Motor neuron (in vitro differentiated cells): ENCODE results near the gene UMOD. TPM values are rescaled to one million over a fixed set of nuclear protein-coding genes. Genes with fewer than 3 reads are reported as not detected.
A peak's percentile ranks its signal among the peaks of the same experiment; 100 is the strongest.

Experiments used
- ATAC-seq, 8 experiments: fragments of 200-7000 bp; cut with Tn5 transposase; replicated peaks in 6 of 8; 2 replicates each; pipeline ENCODE4 v1.8.0; 2021; ENCODE audit warnings: mild to moderate bottlenecking in 8 of 8, moderate library complexity in 8 of 8
- H3K27ac ChIP-seq, 2 donors: fragments of 250-450 bp; sonication (Bioruptor Pico); 2 replicates each; pipeline ENCODE4 v1.9.0; 2021; ENCODE audit warnings: antibody characterized with exemption in 2 of 2, mild to moderate bottlenecking in 2 of 2, moderate library complexity in 1 of 2
- H3K4me1 ChIP-seq, 2 donors: fragments of 250-450 bp; sonication (Bioruptor Pico); replicated peaks in 1 of 2; 2 replicates each; pipeline ENCODE4 v1.6.1; 2021; ENCODE audit warnings: antibody characterized with exemption in 2 of 2, mild to moderate bottlenecking in 2 of 2, moderate library complexity in 1 of 2
- H3K4me3 ChIP-seq, 5 donors: fragments of 250-450 bp; sonication (Bioruptor Pico); 2 replicates each; pipeline ENCODE4 v1.9.0; 2021; ENCODE audit warnings: antibody characterized with exemption in 5 of 5, mild to moderate bottlenecking in 5 of 5, moderate library complexity in 4 of 5
- WGBS, 10 experiments: fragments of 450-650 bp; shearing (Covaris generic); methylation state at CpG; one replicate each; pipeline ENCODE4 v1.0.0; 2022; 5-methylcytosine and 5-hydroxymethylcytosine counted together
- in situ Hi-C, 9 experiments: fragments of 400-800 bp; cut with MboI; loops; one replicate each; pipeline ENCODE4 v1.15.0; 2021; ENCODE audit warnings: low sequenced_read_pairs in 9 of 9, low pct_unique_long_range_greater_than_20kb in 2 of 9; ENCODE audit not compliant: unreplicated experiment in 9 of 9
- total RNA-seq, 8 experiments: library from RNA; unstranded; fragments of 300-600 nt; gene quantifications; 2 replicates each; pipeline versions ENCODE4 v1.2.3 to v1.2.4, GENCODE V29; 2022

UMOD gene
- total RNA-seq, 8 experiments from 2014 or later = not detected

DNA sequence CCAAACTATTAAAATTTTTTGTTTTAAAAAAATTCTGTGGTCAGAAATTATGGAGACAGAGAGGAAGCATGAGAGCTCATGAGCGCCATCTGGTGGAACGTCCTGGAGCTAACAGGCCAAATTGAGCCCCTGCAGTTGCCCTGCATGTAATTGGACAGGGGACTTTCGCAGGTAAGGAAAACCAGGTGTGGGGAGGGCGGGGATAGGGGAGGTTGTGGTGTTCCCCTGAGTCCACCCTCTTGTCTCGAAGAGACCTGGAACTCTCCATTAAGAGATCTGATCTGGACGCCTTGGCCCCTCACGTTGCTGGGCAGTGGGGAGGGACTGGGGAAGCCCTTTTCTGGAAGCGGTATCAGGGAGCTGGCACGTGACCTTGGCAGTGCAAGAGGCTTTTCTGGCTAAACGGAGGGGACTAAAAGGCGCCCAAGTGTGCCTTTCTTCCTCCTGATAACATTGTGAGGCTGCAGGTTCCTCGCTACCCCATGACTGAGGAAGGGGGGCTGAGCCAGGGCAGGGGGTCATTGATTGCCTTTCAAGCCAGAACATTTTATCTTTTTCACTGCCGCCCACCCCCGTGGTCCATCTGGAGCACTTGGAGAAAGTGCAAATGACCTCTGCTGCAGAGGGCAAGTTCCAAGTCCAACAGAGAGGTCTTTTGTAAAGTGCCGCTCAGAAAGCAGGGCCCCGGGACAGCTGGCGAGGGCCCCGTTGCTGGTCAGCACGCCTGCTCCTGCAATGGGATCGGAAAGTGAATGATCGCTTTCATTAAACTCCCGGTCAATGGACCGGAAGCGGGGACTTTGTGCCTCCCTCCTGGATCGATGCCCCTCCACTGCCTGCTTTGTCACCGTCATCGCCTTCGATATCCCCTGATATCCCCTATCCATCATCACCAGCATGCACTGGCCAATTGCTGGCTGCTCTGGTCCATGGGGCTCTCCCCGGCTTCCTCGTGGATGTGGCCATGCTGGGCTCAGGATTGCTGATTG, 33.6 kb upstream of the UMOD start:
- in situ Hi-C loops = loop anchor here (10.0 to 25.0 kb wide), 7 partner anchors 326 to 799 kb away; no protein-coding TSS in a partner anchor
- H3K4me1 ChIP-seq = peaks cover 4 to 11% of the 10 kb centered on the region in 2 donors
- 0 to 32% (median 8%) methylated on average over 3 to 15 of the region's 30 CpGs; no CpG with 5 or more reads in 2 of the 10 experiments for WGBS, 10 experiments
- H3K27ac ChIP-seq = no peak overlapping the region
- peak; percentile 37 to 71 (median 56) for ATAC-seq
- peak overlapping the region in 4 of 5 donors; percentile 1 to 12 (median 10) for H3K4me3 ChIP-seq

DNA sequence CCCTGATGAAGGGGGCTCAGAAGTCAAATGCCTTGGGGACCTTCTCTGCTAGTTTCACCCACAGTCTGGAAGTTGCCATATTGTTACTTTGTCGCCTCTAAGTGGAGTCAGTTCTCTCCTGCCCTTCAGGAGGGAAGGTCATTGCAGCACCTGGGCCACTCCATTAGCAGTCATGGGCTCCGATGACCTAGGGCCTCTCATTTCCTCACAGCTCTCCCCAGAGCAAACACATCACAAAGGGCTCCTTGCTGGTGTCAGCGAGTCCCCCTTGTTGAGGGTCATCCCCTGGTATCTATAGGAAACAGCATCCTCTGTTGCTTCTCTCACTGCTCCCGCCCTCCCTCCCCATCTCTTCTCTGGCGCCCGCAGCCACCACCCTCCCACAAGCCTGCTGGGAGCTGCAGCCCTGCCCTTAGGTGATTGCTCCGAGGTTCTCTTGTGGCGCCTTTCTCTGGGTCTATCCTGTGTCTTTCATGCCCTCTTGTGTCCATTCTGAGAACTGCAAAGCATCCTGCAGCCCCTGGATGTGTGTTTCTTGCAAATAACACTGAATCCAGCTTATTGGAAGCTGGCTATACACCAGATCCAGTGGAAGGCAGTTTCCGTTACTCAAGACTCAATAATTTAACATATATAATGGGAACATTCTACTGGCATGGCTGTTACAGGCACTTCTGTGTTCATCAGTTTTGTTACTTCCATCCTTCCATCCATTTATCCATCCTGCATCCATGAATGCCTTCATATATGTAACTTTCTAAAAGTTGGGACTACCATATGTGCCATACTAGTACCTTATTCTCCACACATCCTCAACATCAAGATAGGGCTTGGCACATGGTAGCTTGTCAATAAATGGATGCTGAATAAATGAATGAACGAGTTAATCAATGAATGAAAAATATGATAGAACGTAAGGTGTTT, 30.9 kb upstream of the UMOD start:
- peaks cover 4 to 11% of the 10 kb centered on the region in 2 donors for H3K4me1 ChIP-seq
- H3K27ac ChIP-seq = no peak overlapping the region
- no peak overlapping the region for H3K4me3 ChIP-seq
- in situ Hi-C loops = loop anchor here (10.0 to 25.0 kb wide), 7 partner anchors 329 to 796 kb away; no protein-coding TSS in a partner anchor
- peak; percentile 92 to 97 (median 94) for ATAC-seq
- 6 to 100% (median 60%) methylated on average over 1 to 4 of the region's 11 CpGs; no CpG with 5 or more reads in 2 of the 10 experiments for WGBS, 10 experiments

DNA sequence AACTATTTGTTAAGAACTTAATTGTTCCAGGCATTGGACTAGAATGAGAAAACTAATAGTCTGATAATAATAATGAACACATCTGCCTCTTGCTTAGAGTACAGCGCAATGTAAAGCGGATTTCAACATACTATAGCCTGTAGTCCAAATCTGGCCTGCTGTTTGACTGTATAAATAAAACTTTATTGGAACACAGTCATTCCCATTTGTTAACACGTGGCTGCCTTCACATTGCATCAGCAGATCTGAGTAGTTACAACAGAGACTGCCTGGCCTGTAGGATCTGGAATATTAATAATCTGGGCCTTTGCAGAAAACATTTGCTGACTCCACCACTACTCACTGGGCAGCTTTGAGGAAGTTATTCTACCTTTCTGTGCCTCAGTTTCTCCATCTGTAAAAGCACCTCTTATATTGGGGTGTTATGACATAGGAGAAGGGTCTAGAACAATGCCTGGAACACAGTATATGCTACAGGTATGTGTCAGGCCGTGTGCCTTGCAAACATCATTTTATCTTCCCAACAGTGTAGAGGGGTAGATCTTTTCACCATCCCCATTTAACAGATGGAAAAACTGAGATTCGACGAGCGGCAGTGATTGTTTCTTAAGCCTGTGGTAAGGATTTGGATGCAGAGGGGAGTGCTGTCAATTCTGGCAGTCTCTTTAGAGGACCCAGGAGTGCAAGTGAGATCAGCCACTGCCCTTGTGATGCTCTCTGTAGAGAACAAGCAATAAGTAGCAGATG, 29.9 kb upstream of the UMOD start:
- in situ Hi-C loops = loop anchor here (10.0 to 25.0 kb wide), 7 partner anchors 330 to 795 kb away; no protein-coding TSS in a partner anchor
- H3K4me1 ChIP-seq = peaks cover 4 to 11% of the 10 kb centered on the region in 2 donors
- H3K27ac ChIP-seq = no peak overlapping the region
- no peak overlapping the region for H3K4me3 ChIP-seq
- 0 to 100% (median 84%) methylated on average over 1 to 4 of the region's 7 CpGs for WGBS, 10 experiments
- ATAC-seq = no peak

DNA sequence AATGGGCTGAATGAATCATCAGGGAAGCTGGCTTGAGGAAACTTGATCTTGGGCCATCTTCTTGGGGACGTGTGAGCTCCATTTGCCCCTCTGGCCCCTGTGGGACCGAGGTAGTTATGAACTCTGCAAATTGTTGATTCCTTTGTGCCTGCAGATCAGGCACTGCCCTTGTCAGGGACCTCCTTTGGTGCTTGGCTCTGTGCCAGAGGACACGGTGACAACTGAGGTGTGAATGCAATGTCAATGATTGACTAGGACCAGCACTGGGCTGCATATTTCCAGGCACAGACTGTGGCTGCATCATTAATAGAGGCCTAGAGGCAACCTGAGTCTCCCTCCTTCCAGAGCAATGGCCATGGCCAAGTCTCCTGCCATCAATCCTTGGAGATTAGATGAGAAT, 28.3 kb upstream of the UMOD start:
- WGBS, 10 experiments = 67% methylated on average over 1 of the region's 3 CpGs; no CpG with 5 or more reads in 9 of the 10 experiments

DNA sequence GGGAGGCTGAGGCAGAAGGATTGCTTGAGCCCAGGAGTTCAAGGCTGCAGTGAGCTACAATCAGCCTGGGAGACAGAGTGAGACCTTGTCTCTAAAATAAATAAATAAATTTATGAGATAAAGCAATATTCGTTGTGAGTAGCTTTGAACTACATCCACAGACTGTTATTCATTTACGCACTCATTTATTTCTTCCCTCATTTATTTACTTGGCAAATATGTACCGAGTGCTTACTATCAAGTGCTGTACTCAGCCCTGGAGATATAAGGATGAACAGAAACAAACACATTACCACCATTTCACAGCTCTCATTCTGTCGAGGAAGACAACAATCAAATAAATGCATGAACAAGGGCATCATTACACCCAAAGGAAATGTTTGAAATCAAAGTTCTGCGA, 24.7 kb upstream of the UMOD start:
- Histone ChIP-seq H3K27ac (no peak overlapping the region), H3K4me1 (no peaks in the 10 kb centered on the region), H3K4me3 (no peak overlapping the region)
- in situ Hi-C loops = loop anchor here in 4 of 9 experiments (25.0 kb wide), 4 partner anchors 335 to 790 kb away; no protein-coding TSS in a partner anchor
- ATAC-seq = no peak
- 10 to 100% (median 70%) methylated on average over 1 to 5 of the region's 5 CpGs for WGBS, 10 experiments

More for the DNA sequence above, 28.3 kb upstream of the UMOD start:
- ATAC-seq = no peak
- in situ Hi-C loops = loop anchor here (10.0 to 25.0 kb wide), 7 partner anchors 332 to 793 kb away; no protein-coding TSS in a partner anchor
- no peak overlapping the region for H3K27ac ChIP-seq
- H3K4me1 ChIP-seq = peaks cover 4 to 5% of the 10 kb centered on the region in 2 donors
- no peak overlapping the region for H3K4me3 ChIP-seq

DNA sequence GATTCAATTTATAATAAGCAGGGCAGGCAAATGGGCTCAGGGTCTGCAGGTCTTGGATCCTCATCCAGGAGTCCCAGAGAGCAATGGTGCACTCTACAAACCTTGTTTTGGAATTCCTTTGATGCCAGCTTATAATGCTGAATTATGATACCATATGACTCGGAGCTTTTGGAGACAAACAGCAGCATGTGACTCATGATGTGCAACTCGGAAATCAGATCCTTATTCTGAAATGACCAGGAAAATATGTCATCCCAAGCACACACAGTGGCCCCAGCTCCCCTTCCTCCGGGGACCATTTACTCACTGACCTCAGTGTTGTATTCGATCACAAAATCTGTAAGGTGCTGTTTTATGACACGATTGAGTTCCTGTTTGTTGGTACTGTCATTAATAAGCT, 20.2 kb upstream of the UMOD start:
- in situ Hi-C loops = no loop called here
- no peak overlapping the region for H3K4me3 ChIP-seq
- WGBS, 10 experiments = 0 to 94% (median 56%) methylated on average over 1 to 5 of the region's 5 CpGs; no CpG with 5 or more reads in 2 of the 10 experiments
- no peaks in the 10 kb centered on the region for H3K4me1 ChIP-seq
- ATAC-seq = no peak
- no peak overlapping the region for H3K27ac ChIP-seq

DNA sequence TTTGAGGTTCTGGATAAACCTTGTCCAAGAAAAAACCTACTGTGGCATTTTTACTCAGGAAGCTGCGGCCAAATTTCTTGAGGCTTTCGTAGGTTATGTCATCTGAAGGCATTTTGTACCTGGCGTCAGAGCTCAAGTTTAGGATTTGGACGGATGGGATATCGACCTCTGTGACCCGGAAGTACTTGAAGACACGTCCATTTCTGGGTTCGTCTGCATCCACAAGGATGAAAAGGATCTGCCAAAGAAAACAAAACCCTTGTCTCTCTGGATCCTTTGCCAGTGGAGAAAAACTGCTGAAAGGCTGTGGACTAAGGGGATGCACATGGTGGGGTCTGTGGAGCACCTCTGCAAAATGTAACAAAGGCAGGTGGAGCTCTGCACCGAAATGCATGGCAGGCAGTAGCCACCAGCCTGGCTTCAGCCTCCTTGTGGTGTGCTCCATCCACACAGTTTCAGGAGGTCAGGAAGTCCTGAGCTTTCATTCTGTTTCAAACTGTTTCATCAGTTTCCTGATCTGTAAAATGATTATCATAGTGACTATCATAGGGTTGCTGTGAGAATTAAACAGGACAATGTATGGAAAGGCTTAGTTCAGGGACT, 17.0 kb upstream of the UMOD start:
- no peaks in the 10 kb centered on the region for H3K4me1 ChIP-seq
- WGBS, 10 experiments = 10 to 90% (median 71%) methylated on average over 1 to 8 of the region's 9 CpGs; no CpG with 5 or more reads in 1 of the 10 experiments
- in situ Hi-C loops = no loop called here
- no peak for ATAC-seq
- no peak overlapping the region for H3K27ac ChIP-seq
- H3K4me3 ChIP-seq = no peak overlapping the region

DNA sequence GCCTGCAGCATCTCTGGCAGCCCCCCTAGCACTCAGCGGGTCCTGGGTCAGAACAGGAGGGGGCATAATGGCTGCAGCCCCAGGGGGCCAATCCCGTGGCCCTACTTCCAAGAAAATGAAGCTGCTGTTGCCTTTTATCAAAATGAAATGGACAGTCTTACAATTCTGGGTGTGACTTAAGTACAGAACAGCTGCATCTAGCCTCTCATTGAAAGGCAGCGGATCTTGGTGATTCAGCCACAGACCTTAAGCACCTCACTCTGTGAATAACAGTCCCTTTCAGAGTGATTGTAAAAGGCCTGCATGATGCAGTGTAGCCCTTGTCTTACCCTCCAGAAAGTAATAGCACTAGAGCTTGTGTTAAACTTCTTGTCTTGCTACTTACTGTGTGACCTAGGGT, 11.5 kb upstream of the UMOD start:
- in situ Hi-C loops = no loop called here
- no peak overlapping the region for H3K27ac ChIP-seq
- no peak for ATAC-seq
- WGBS, 10 experiments = 8 to 100% (median 40%) methylated on average over 1 to 3 of the region's 3 CpGs; no CpG with 5 or more reads in 3 of the 10 experiments
- H3K4me3 ChIP-seq = no peak overlapping the region
- no peaks in the 10 kb centered on the region for H3K4me1 ChIP-seq

DNA sequence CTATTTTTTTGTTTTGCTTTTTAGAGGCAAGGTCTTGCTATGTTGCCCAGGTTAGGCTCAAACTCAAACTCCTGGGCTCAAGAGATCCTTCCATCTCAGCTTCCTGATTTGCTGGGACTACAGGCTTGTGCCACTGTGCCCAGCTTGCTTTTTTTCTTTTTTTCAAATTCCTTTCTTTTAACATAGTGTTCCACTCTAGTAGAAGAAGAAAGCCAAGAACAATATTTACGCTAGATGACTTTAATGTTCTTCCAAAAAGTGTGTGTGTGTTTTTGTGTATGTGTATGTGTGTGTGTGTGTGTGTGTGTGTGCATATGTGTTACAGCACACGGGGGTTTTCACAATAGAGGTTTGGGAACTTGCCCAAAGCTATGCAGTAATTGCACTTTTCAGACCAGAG, 10.7 kb upstream of the UMOD start:
- ATAC-seq = no peak
- no peaks in the 10 kb centered on the region for H3K4me1 ChIP-seq
- no peak overlapping the region for H3K27ac ChIP-seq
- in situ Hi-C loops = no loop called here
- no peak overlapping the region for H3K4me3 ChIP-seq
- 0 to 100% (median 60%) methylated on average over 1 to 2 of the region's 2 CpGs; no CpG with 5 or more reads in 3 of the 10 experiments for WGBS, 10 experiments

DNA sequence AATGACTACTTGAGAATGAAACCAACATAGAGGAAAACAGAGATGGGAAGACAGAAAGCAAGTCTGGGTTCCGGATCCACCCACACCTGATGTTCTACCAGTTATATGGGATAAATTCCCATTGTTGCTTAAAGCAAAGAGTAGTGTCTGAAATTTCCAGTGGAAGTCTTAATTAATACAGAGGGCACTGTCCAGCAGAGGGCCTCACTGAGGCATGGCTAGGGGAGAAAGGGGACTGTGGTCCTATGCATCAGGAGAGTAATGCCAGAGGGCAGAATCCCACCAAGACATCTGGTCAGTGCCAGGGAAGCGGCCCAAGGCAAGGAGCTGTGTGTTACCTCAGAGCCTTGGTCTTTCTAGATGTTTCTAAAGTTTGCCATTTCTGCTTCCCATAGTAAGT, 7.5 kb upstream of the UMOD start:
- in situ Hi-C loops = no loop called here
- 0 to 56% (median 17%) methylated on average over 1 to 2 of the region's 2 CpGs; no CpG with 5 or more reads in 5 of the 10 experiments for WGBS, 10 experiments
- ATAC-seq = no peak
- Histone ChIP-seq H3K4me1 (no peaks in the 10 kb centered on the region), H3K27ac (no peak overlapping the region), H3K4me3 (no peak overlapping the region)

DNA sequence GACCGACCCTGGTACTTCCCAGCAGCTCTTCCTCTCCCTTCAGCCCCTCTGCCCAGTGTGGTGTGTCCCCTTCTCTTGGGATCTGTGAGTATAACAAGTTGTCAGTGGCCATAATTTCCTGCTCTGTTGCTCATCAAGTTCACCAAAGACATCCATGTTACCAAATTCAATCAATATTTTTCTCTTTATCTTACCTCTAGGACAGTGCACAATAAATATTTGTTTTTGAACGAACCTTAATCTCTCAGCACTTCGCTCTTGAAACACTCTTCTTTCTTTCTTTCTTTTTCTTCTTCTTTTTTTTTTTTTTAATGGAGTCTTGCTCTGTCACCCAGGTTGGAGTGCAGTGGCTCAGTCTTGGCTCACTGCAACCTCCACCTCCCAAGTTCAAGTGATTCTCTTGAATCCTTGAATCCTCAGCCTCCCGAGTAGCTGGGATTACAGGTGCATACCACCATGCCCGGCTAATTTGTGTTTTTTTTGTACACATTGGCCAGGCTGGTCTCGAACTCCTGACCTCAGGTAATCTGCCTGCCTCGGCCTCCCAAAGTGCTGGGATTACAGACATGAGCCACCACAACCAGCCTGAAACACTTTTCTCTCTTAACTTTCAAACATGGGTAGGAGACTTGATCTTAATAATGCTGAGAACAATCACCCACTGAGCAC, 2.7 kb upstream of the UMOD start:
- Histone ChIP-seq H3K27ac (no peak overlapping the region), H3K4me3 (no peak overlapping the region), H3K4me1 (peaks cover 0 to 3% of the 10 kb centered on the region in 2 donors)
- ATAC-seq = no peak
- in situ Hi-C loops = no loop called here
- 2 to 89% (median 67%) methylated on average over 3 to 7 of the region's 7 CpGs for WGBS, 10 experiments
